Superior temporal gyrus (tissue), 1 donor: ENCODE measurements around the gene CALHM5.

ENCODE experiments used
- DNase-seq: peaks from one replicate; pipeline ENCODE4 v3.0.0-alpha.2; 2016; ENCODE audit errors: extremely low spot score

Gene CALHM5

GRCh38 chr6:116550796-116551195 is 39.4 kb downstream of the CALHM5 start:
- no peak for DNase-seq

GRCh38 chr6:116553451-116553850 is 42.0 kb downstream of the CALHM5 start, which contains the start of gene CALHM4:
CALHM4 (plus strand) TSS chr6:116553751; CDS start chr6:116553794, 43 bp downstream.
- no peak for DNase-seq

- no peak for DNase-seq
These were observed 44.6 kb downstream of the CALHM5 start for GRCh38 chr6:116556065-116556464.

- no peak for DNase-seq
These were observed 45.5 kb downstream of the CALHM5 start for GRCh38 chr6:116556814-116557415.

GRCh38 chr6:116557893-116558292 is 46.5 kb downstream of the CALHM5 start:
- DNase-seq, result no peak

GRCh38 chr6:116560130-116560529 is 48.7 kb downstream of the CALHM5 start:
- no peak for DNase-seq

GRCh38 chr6:116561377-116562018 is 50.1 kb downstream of the CALHM5 start:
- peak; percentile 96 for DNase-seq

GRCh38 chr6:116562019-116562403 is 50.6 kb downstream of the CALHM5 start:
- DNase-seq, result no peak

GRCh38 chr6:116562614-116563013 is 51.2 kb downstream of the CALHM5 start:
- no peak for DNase-seq

GRCh38 chr6:116563830-116564229 is 52.4 kb downstream of the CALHM5 start:
- no peak for DNase-seq

- no peak for DNase-seq
These were observed 52.9 kb downstream of the CALHM5 start for GRCh38 chr6:116564311-116564710.

GRCh38 chr6:116564921-116565872 is 53.8 kb downstream of the CALHM5 start:
- DNase-seq, result no peak

- DNase-seq, result no peak
These were observed 56.7 kb downstream of the CALHM5 start for GRCh38 chr6:116568111-116568510.

- no peak for DNase-seq
These were observed 57.6 kb downstream of the CALHM5 start for GRCh38 chr6:116568821-116569755.

GRCh38 chr6:116570856-116571682 is 59.6 kb downstream of the CALHM5 start, which contains the start of gene RWDD1:
RWDD1 (plus strand) TSS chr6:116571504; CDS start chr6:116571583, 79 bp downstream.
- DNase-seq, result peak; percentile 97

GRCh38 chr6:116571683-116572000 is 60.2 kb downstream of the CALHM5 start:
- peak; percentile 20 for DNase-seq

- DNase-seq, result no peak
These were observed 60.7 kb downstream of the CALHM5 start for GRCh38 chr6:116572162-116572561.
